Measurements from ENCODE around the gene EPHA7. TPM values are rescaled to one million over a fixed set of nuclear protein-coding genes. Genes with fewer than 3 reads are reported as not detected.

Gene EPHA7
- total and polyA plus RNA-seq, 7 donors: 0.01 to 0.75 (median 0.10) TPM

DNA sequence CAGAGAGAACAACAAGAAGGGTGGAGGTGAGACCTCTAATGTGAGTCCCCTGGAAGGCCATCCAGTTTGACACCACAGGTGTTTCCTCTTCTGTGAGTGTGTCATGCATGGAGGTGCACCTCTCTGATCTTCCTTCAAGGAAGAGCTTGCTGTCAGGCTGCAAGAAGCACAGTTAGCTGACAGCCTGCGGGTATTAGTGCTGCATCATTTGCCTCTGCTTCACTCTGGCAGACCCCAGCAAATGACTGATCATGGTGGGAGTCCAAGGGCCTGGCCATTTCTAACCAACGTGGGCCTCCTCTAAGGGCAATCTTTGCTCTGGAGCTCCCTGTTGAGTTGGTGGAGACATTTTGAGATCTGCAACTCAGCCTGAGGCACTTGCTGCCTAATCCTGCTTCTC is 206.3 kb downstream of the EPHA7 start:
- WGBS, 3 donors: 63 to 69% (median 66%) methylated on average over 2 of the region's 2 CpGs
- no peak overlapping the region for H3K4me3 ChIP-seq
- intact Hi-C loops (cut with DNase I): no loop called here
- ATAC-seq (no peak), DNase-seq (no peak)
- no peak overlapping the region for H3K27ac ChIP-seq
- TF ChIP-seq, protein P1, sequence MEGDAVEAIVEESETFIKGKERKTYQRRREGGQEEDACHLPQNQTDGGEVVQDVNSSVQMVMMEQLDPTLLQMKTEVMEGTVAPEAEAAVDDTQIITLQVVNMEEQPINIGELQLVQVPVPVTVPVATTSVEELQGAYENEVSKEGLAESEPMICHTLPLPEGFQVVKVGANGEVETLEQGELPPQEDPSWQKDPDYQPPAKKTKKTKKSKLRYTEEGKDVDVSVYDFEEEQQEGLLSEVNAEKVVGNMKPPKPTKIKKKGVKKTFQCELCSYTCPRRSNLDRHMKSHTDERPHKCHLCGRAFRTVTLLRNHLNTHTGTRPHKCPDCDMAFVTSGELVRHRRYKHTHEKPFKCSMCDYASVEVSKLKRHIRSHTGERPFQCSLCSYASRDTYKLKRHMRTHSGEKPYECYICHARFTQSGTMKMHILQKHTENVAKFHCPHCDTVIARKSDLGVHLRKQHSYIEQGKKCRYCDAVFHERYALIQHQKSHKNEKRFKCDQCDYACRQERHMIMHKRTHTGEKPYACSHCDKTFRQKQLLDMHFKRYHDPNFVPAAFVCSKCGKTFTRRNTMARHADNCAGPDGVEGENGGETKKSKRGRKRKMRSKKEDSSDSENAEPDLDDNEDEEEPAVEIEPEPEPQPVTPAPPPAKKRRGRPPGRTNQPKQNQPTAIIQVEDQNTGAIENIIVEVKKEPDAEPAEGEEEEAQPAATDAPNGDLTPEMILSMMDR (IDR thresholded peaks at IDR 0.05): no peak
- H3K36me3 ChIP-seq (ENCODE audit: insufficient read depth in 1 of 2, low read depth in 1 of 2): no peaks in the 10 kb centered on the region
- H3K4me1 ChIP-seq: no peaks in the 10 kb centered on the region
- no peaks in the 10 kb centered on the region for H3K27me3 ChIP-seq (ENCODE audit: insufficient read depth in 3 of 3, low read length in 2 of 3)
- H3K9me3 ChIP-seq: peaks cover 8% of the 10 kb centered on the region

DNA sequence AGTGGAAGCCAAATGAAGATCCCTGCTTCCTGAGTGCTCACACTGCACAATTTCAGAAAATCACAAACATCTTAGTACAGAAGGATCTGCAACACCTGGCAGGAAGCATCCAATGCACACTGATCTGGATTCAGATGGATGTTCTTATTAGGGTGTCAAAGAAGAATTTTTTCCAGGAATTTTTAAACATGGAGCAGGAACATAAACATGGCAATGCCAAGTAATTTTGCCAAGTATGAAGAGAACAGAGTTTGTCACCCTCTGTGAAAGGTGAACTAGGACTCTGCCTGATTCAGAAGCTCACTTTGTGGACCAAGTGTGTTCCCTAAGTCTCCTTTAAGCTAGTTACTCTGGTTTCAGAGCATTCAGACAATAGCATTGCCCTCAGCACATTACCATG is 208.5 kb downstream of the EPHA7 start:
- no peak overlapping the region for H3K27ac ChIP-seq

DNA sequence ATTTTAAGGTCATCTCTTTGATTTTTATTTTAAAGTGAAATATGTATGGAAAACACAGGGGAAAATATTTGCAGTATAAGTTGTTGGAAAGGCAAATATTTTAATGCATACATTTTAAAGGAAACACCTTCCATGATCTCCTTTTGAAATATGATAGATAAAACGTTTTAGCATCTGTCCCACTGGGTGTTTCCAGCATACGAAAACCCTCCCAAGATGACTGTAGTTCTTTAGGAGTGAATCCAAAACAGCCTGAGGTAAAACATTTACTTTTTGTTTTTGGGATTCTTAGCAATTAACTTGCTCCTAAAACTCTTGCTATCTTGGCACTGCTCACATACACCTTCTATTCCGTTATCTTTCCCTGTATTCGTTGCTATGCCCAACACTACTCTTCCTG is 210.0 kb downstream of the EPHA7 start:
- Histone ChIP-seq H3K36me3 (ENCODE audit: insufficient read depth in 1 of 2, low read depth in 1 of 2) (no peaks in the 10 kb centered on the region), H3K27ac (no peak overlapping the region), H3K4me1 (no peaks in the 10 kb centered on the region), H3K4me3 (no peak overlapping the region), H3K27me3 (ENCODE audit: insufficient read depth in 3 of 3, low read length in 2 of 3) (no peaks in the 10 kb centered on the region), H3K9me3 (no peaks in the 10 kb centered on the region)
- intact Hi-C loops (cut with DNase I): no loop called here
- 67 to 72% (median 71%) methylated on average over 4 of the region's 4 CpGs for WGBS, 3 donors
- DNase-seq: no peak
- TF ChIP-seq, protein P1 (IDR thresholded peaks at IDR 0.05): no peak
- ATAC-seq: no peak

More for the DNA sequence above, 208.5 kb downstream of the EPHA7 start:
- no peak for ATAC-seq
- Histone ChIP-seq H3K9me3 (peaks cover 2% of the 10 kb centered on the region), H3K4me1 (no peaks in the 10 kb centered on the region), H3K36me3 (ENCODE audit: insufficient read depth in 1 of 2, low read depth in 1 of 2) (no peaks in the 10 kb centered on the region), H3K4me3 (no peak overlapping the region), H3K27me3 (ENCODE audit: insufficient read depth in 3 of 3, low read length in 2 of 3) (no peaks in the 10 kb centered on the region)
- TF ChIP-seq, protein P1 (IDR thresholded peaks at IDR 0.05): no peak
- intact Hi-C loops (cut with DNase I): no loop called here
- DNase-seq: no peak

DNA sequence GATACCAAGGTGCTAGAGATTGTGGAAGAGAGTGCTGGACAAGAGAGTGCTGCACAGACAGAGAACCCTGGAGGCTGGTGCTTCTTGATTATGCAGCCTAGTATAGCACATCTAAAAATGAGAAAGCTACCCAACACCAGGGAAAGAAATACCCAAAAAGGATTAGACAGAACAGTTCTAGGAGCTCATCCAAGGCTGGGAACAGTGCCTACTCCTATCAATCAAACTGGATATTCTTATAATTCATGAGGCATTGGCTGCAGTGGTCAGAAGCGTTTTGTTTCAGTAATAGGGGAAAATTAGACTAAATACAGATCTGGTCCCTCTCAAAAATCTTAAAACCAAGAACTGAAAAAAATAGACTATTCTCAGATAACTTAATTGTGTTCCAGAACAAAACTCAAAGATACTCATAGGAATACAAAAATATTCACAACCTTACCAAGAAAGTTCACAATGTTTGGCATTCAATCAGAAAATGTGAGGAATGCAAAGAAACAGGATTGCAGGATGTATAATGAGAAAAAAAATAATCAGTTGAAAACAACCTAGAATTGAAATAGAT is 222.9 kb downstream of the EPHA7 start:
- Histone ChIP-seq H3K27me3 (ENCODE audit: insufficient read depth in 3 of 3, low read length in 2 of 3) (peaks cover 0 to 2% (median 0%) of the 10 kb centered on the region in 3 donors), H3K36me3 (ENCODE audit: insufficient read depth in 1 of 2, low read depth in 1 of 2) (no peaks in the 10 kb centered on the region), H3K4me1 (no peaks in the 10 kb centered on the region), H3K27ac (no peak overlapping the region), H3K4me3 (no peak overlapping the region), H3K9me3 (no peaks in the 10 kb centered on the region)
- intact Hi-C loops (cut with DNase I): no loop called here
- TF ChIP-seq, protein P1 (IDR thresholded peaks at IDR 0.05): no peak
- whole genome bisulfite sequencing, 3 donors: 23 to 30% (median 29%) methylated on average over 1 of the region's 1 CpG
- ATAC-seq: no peak
- DNase-seq: no peak

DNA sequence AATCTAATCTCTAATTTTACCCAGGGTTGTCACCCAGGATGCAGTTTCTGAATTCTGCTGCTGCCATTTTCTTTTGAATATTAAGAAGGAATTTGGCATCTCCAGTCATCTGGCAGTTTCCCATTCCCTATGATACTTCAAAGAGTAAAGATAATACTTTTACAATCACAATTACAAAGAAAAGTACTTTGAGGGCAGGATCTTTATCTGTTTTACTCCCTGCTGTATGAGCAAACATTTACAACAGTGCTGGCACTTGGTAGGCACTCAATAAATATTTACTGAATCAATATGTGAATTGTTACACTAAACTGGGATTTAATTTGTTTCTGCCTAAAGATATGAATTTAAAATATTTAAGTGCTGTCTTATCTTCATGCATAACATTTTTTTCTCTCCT is 224.9 kb downstream of the EPHA7 start:
- H3K4me1 ChIP-seq: no peaks in the 10 kb centered on the region
- peaks cover 0 to 2% (median 0%) of the 10 kb centered on the region in 3 donors for H3K27me3 ChIP-seq (ENCODE audit: insufficient read depth in 3 of 3, low read length in 2 of 3)
- intact Hi-C loops (cut with DNase I): no loop called here
- H3K36me3 ChIP-seq (ENCODE audit: insufficient read depth in 1 of 2, low read depth in 1 of 2): no peaks in the 10 kb centered on the region
- no peaks in the 10 kb centered on the region for H3K9me3 ChIP-seq
- TF ChIP-seq, protein P1 (IDR thresholded peaks at IDR 0.05): no peak
- no peak overlapping the region for H3K4me3 ChIP-seq
- no peak overlapping the region for H3K27ac ChIP-seq
- DNase-seq (no peak), ATAC-seq (no peak)
